ENCODE data around the gene CDC45.

GRCh38 chr22:19537941-19538488 is 58.3 kb downstream of the CDC45 start:
- TF ChIP-seq, protein P1, sequence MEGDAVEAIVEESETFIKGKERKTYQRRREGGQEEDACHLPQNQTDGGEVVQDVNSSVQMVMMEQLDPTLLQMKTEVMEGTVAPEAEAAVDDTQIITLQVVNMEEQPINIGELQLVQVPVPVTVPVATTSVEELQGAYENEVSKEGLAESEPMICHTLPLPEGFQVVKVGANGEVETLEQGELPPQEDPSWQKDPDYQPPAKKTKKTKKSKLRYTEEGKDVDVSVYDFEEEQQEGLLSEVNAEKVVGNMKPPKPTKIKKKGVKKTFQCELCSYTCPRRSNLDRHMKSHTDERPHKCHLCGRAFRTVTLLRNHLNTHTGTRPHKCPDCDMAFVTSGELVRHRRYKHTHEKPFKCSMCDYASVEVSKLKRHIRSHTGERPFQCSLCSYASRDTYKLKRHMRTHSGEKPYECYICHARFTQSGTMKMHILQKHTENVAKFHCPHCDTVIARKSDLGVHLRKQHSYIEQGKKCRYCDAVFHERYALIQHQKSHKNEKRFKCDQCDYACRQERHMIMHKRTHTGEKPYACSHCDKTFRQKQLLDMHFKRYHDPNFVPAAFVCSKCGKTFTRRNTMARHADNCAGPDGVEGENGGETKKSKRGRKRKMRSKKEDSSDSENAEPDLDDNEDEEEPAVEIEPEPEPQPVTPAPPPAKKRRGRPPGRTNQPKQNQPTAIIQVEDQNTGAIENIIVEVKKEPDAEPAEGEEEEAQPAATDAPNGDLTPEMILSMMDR (IDR thresholded peaks at IDR 0.05 in 8 of 11, conservative IDR thresholded peaks at IDR 0.05 in 3 of 11) = no peak
- no peak for TF ChIP-seq POLR2A (IDR thresholded peaks at IDR 0.05)
